Mesothelial cell of epicardium (in vitro differentiated cells): ENCODE measurements around the gene CEMIP2. TPM values are rescaled to one million over a fixed set of nuclear protein-coding genes. Genes with fewer than 3 reads are reported as not detected.

Experiments
- DNase-seq, 2 experiments: peaks; one replicate each; pipeline ENCODE4 v3.0.0; 2021; ENCODE audit warnings: low spot score in 2 of 2; ENCODE audit not compliant: unreplicated experiment in 2 of 2
- H3K27ac Mint-ChIP-seq: 2 replicates; pipeline ENCODE4 v1.8.0; 2021; ENCODE audit warnings: mixed read lengths
- H3K27me3 Mint-ChIP-seq: 2 replicates; pipeline ENCODE4 v1.8.0; 2021; ENCODE audit warnings: low read depth, mixed read lengths
- H3K36me3 Mint-ChIP-seq: 2 replicates; pipeline ENCODE4 v1.8.0; 2021; ENCODE audit warnings: mixed read lengths
- H3K4me1 Mint-ChIP-seq: 2 replicates; pipeline ENCODE4 v1.8.0; 2021; ENCODE audit warnings: mixed read lengths
- H3K4me3 Mint-ChIP-seq: 2 replicates; pipeline ENCODE4 v1.8.0; 2021; ENCODE audit warnings: mild to moderate bottlenecking, moderate library complexity, mixed read lengths
- H3K9me3 Mint-ChIP-seq: 2 replicates; pipeline ENCODE4 v1.8.0; 2021; ENCODE audit warnings: mixed read lengths
- CTCF ChIP-seq: fragments of 200-600 bp; sonication (generic); IDR thresholded peaks from one replicate; pipeline ENCODE4 v1.5.0; 2021; ENCODE audit warnings: antibody characterized with exemption; ENCODE audit not compliant: unreplicated experiment
- total RNA-seq: library from RNA; stranded (reverse); gene quantifications from 3 replicates; pipeline ENCODE4 v1.2.1, GENCODE V29; 2021

Gene CEMIP2
- total RNA-seq, 1 donor from 2014 or later, result 122 TPM

GRCh38 chr9:71755230-71755629, 13.1 kb downstream of the CEMIP2 start:
- Mint-ChIP-seq H3K4me1 (peaks cover 69% of the 10 kb centered on the region), H3K27me3 (no peaks in the 10 kb centered on the region), H3K4me3 (no peak overlapping the region), H3K36me3 (peaks cover 3% of the 10 kb centered on the region), H3K9me3 (no peaks in the 10 kb centered on the region), H3K27ac (no peak overlapping the region)
- DNase-seq, result no peak
- no peak for TF ChIP-seq CTCF

- Mint-ChIP-seq H3K27me3 (no peaks in the 10 kb centered on the region), H3K27ac (no peak overlapping the region), H3K4me3 (no peak overlapping the region), H3K4me1 (peaks cover 62% of the 10 kb centered on the region), H3K9me3 (no peaks in the 10 kb centered on the region), H3K36me3 (peaks cover 9% of the 10 kb centered on the region)
- DNase-seq, result no peak
- no peak for TF ChIP-seq CTCF
These were observed 14.2 kb downstream of the CEMIP2 start for GRCh38 chr9:71754151-71754550.

- Mint-ChIP-seq H3K4me3 (no peak overlapping the region), H3K36me3 (peaks cover 16% of the 10 kb centered on the region), H3K9me3 (no peaks in the 10 kb centered on the region), H3K27ac (peak overlapping the region; percentile 66), H3K27me3 (no peaks in the 10 kb centered on the region), H3K4me1 (peaks cover 56% of the 10 kb centered on the region)
- no peak for TF ChIP-seq CTCF
- no peak for DNase-seq
These were observed 15.4 kb downstream of the CEMIP2 start for GRCh38 chr9:71752928-71753327.

GRCh38 chr9:71752352-71752751, 16.0 kb downstream of the CEMIP2 start:
- Mint-ChIP-seq H3K36me3 (peaks cover 20% of the 10 kb centered on the region), H3K4me1 (peaks cover 51% of the 10 kb centered on the region), H3K27ac (peak overlapping the region; percentile 66), H3K27me3 (no peaks in the 10 kb centered on the region), H3K9me3 (no peaks in the 10 kb centered on the region), H3K4me3 (no peak overlapping the region)
- TF ChIP-seq CTCF, result no peak
- no peak for DNase-seq

- no peak for TF ChIP-seq CTCF
- no peak for DNase-seq
- Mint-ChIP-seq H3K27me3 (no peaks in the 10 kb centered on the region), H3K27ac (peak overlapping the region; percentile 61), H3K4me1 (peaks cover 31% of the 10 kb centered on the region), H3K9me3 (no peaks in the 10 kb centered on the region), H3K36me3 (peaks cover 47% of the 10 kb centered on the region), H3K4me3 (no peak overlapping the region)
These were observed 20.0 kb downstream of the CEMIP2 start for GRCh38 chr9:71748280-71748743.

GRCh38 chr9:71747576-71747975, 20.7 kb downstream of the CEMIP2 start:
- H3K27ac Mint-ChIP-seq, result no peak overlapping the region
- H3K4me1 Mint-ChIP-seq, result peaks cover 32% of the 10 kb centered on the region
- H3K9me3 Mint-ChIP-seq, result no peaks in the 10 kb centered on the region
- H3K4me3 Mint-ChIP-seq, result no peak overlapping the region
- H3K27me3 Mint-ChIP-seq, result no peaks in the 10 kb centered on the region
- no peak for DNase-seq
- peaks cover 44% of the 10 kb centered on the region for H3K36me3 Mint-ChIP-seq
- TF ChIP-seq CTCF, result no peak
